Skeletal muscle satellite cell (primary cell): ENCODE results near the gene THRB.

Experiments
- H3K27me3 ChIP-seq: 2 replicates; pipeline ENCODE4 v1.7.0; 2013; ENCODE audit warnings: low read length; ENCODE audit not compliant: control insufficient read depth, insufficient read depth
- H3K36me3 ChIP-seq: 2 replicates; pipeline ENCODE4 v1.7.0; 2013; ENCODE audit warnings: mild to moderate bottlenecking, control low read depth, low read length; ENCODE audit not compliant: insufficient read depth
- H3K4me1 ChIP-seq: 2 replicates; pipeline ENCODE4 v1.7.0; 2013; ENCODE audit warnings: low read length; ENCODE audit not compliant: control insufficient read depth, insufficient read depth
- H3K4me2 ChIP-seq: 2 replicates; pipeline ENCODE4 v1.7.0; 2013; ENCODE audit warnings: mild to moderate bottlenecking, low read length
- H3K4me3 ChIP-seq: 2 replicates; pipeline ENCODE4 v1.7.0; 2013; ENCODE audit warnings: low read length
- H3K9ac ChIP-seq: 2 replicates; pipeline ENCODE4 v1.7.0; 2013; ENCODE audit warnings: mild to moderate bottlenecking, low read depth, low read length, moderate library complexity
- H3K9me3 ChIP-seq: replicated peaks from 2 replicates; pipeline ENCODE4 v1.7.0; 2013; ENCODE audit warnings: mild to moderate bottlenecking, control low read depth, low read length

The THRB gene

GRCh38 chr3:24154781-24155180 lies 339.9 kb downstream of the THRB start:
- H3K27me3 ChIP-seq, result no peaks in the 10 kb centered on the region
- H3K4me1 ChIP-seq, result peaks cover 19% of the 10 kb centered on the region
- H3K9me3 ChIP-seq, result no peaks in the 10 kb centered on the region
- H3K4me3 ChIP-seq, result no peak overlapping the region
- H3K36me3 ChIP-seq, result no peaks in the 10 kb centered on the region
- H3K4me2 ChIP-seq, result no peak overlapping the region
- no peak overlapping the region for H3K9ac ChIP-seq

- H3K4me3 ChIP-seq, result no peak overlapping the region
- no peaks in the 10 kb centered on the region for H3K9me3 ChIP-seq
- no peak overlapping the region for H3K4me2 ChIP-seq
- peaks cover 19% of the 10 kb centered on the region for H3K4me1 ChIP-seq
- H3K27me3 ChIP-seq, result no peaks in the 10 kb centered on the region
- H3K36me3 ChIP-seq, result no peaks in the 10 kb centered on the region
- H3K9ac ChIP-seq, result no peak overlapping the region
Measured at GRCh38 chr3:24154013-24154695, 340.5 kb downstream of the THRB start.

DNA sequence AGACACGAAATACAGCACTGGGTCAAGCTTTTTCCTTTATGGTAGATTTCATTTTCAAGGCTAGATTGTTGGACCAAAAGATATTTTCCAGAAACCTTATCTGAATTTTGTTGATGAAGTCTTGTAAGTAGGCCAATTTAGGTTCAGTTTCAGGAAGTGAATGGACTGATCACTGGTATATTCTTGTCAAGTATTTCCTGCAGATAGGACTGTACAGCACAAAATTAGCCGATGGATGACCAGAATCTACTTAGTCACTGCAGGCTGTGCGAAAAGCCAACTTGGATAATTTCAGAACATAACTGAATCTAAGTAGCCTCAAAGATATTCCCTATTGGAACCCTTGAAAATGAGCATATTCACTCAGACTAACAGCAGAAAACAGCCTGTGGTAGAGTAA lies 343.1 kb downstream of the THRB start:
- H3K4me3 ChIP-seq, result no peak overlapping the region

DNA sequence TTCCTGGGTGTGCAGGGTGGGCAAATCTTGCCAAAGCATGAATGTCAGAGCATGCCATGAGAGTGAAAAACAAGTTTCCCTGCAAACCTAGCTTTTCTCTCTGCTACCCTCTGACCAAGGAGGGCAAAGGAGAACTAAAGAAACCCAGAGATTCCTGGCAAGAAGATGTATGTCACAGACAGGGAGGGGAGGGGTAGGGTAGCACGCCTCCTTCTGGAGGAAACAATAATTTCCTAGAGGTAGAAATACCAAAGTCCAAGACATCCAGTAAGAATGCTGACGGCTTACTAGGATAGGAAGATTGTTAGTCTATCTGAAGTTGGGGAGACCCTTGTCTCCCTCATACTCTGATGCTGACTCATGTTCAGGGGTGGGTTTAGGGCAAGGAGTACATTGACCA lies 345.6 kb downstream of the THRB start:
- Histone ChIP-seq H3K36me3 (no peaks in the 10 kb centered on the region), H3K4me1 (peaks cover 33% of the 10 kb centered on the region), H3K4me2 (no peak overlapping the region), H3K4me3 (no peak overlapping the region), H3K9me3 (no peaks in the 10 kb centered on the region), H3K27me3 (no peaks in the 10 kb centered on the region), H3K9ac (no peak overlapping the region)

More for the DNA sequence above, 343.1 kb downstream of the THRB start:
- Histone ChIP-seq H3K27me3 (no peaks in the 10 kb centered on the region), H3K4me2 (no peak overlapping the region), H3K36me3 (no peaks in the 10 kb centered on the region), H3K4me1 (peaks cover 23% of the 10 kb centered on the region), H3K9me3 (no peaks in the 10 kb centered on the region), H3K9ac (no peak overlapping the region)

GRCh38 chr3:24145981-24146822 lies 348.4 kb downstream of the THRB start:
- Histone ChIP-seq H3K27me3 (no peaks in the 10 kb centered on the region), H3K4me3 (peak overlapping the region; percentile 57), H3K9ac (peak overlapping the region; percentile 85), H3K4me1 (peaks cover 29% of the 10 kb centered on the region), H3K9me3 (no peaks in the 10 kb centered on the region), H3K4me2 (peak overlapping the region; percentile 77), H3K36me3 (no peaks in the 10 kb centered on the region)

- Histone ChIP-seq H3K4me2 (peak overlapping the region; percentile 77), H3K4me3 (peak overlapping the region; percentile 21), H3K27me3 (no peaks in the 10 kb centered on the region), H3K36me3 (no peaks in the 10 kb centered on the region), H3K9me3 (no peaks in the 10 kb centered on the region), H3K9ac (peak overlapping the region; percentile 85), H3K4me1 (peaks cover 32% of the 10 kb centered on the region)
Measured at GRCh38 chr3:24145481-24145880, 349.2 kb downstream of the THRB start.

DNA sequence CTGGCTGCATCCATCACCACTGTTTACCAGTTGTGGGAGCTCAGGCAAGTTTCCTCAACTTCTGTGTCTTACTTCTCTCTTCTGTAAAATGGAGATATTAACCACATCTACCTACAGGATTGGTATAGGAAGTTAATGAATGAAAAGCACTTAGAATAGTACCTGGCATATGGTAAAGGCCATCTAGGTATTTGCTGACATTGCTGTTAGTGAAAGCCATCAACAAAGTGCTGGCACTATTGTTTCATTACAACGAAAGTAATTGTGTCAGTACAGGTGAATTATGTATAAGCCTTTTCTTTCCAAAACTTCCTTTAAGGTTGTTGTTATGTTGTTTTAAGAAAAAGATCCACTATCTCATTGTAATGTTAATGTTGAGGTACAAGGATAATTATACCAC lies 352.5 kb downstream of the THRB start:
- Histone ChIP-seq H3K4me3 (no peak overlapping the region), H3K36me3 (no peaks in the 10 kb centered on the region), H3K9ac (no peak overlapping the region), H3K4me2 (no peak overlapping the region), H3K4me1 (peaks cover 44% of the 10 kb centered on the region), H3K9me3 (no peaks in the 10 kb centered on the region), H3K27me3 (no peaks in the 10 kb centered on the region)

DNA sequence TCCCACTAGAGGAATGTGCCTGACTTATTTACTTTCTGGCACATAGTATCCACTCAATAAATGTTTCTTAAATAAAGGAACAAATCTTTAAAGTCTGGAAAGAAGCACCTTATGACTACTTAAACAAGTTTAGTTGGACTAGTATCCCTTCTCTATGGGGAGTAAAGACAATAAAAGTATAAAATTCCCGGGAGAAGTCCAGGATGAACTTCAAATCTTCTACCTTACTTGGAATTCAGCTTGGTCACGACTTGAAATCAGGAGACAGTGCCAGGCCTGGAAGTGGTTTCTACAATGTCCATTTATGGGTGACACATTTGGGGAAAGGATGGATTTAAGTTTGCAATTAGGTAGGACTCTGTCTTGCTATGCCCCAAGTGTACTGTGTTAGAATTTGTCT lies 353.1 kb downstream of the THRB start:
- no peaks in the 10 kb centered on the region for H3K36me3 ChIP-seq
- H3K4me3 ChIP-seq, result no peak overlapping the region
- no peaks in the 10 kb centered on the region for H3K27me3 ChIP-seq
- peaks cover 44% of the 10 kb centered on the region for H3K4me1 ChIP-seq
- no peaks in the 10 kb centered on the region for H3K9me3 ChIP-seq
- H3K9ac ChIP-seq, result no peak overlapping the region
- H3K4me2 ChIP-seq, result no peak overlapping the region

- H3K4me3 ChIP-seq, result no peak overlapping the region
Measured at GRCh38 chr3:24139463-24140412, 354.9 kb downstream of the THRB start.

GRCh38 chr3:24138876-24139256 lies 355.8 kb downstream of the THRB start:
- Histone ChIP-seq H3K36me3 (no peaks in the 10 kb centered on the region), H3K4me1 (peaks cover 27% of the 10 kb centered on the region), H3K4me2 (no peak overlapping the region), H3K9ac (no peak overlapping the region), H3K4me3 (no peak overlapping the region), H3K9me3 (no peaks in the 10 kb centered on the region), H3K27me3 (no peaks in the 10 kb centered on the region)

More at GRCh38 chr3:24139463-24140412, 354.9 kb downstream of the THRB start:
- no peaks in the 10 kb centered on the region for H3K27me3 ChIP-seq
- peaks cover 29% of the 10 kb centered on the region for H3K4me1 ChIP-seq
- H3K9ac ChIP-seq, result peak overlapping the region; percentile 0
- H3K36me3 ChIP-seq, result no peaks in the 10 kb centered on the region
- H3K4me2 ChIP-seq, result no peak overlapping the region
- no peaks in the 10 kb centered on the region for H3K9me3 ChIP-seq
